NCI-H510A treated with DMSO at 0.1 percent for 48 hours (cell line): ENCODE data around the gene MAP1LC3A.
"Not testable (repeated sequence)": the region's sequence is repeated elsewhere in the genome, so short reads cannot be mapped to it uniquely, and the experiment has no call there.

ENCODE experiments used
- DNase-seq: peaks from one replicate; lab custom pipeline; 2025; lab: John Stamatoyannopoulos, UW

Gene MAP1LC3A

GRCh38 chr20:34558320-34559218 is at the start of gene MAP1LC3A:
Gene MAP1LC3A, plus strand, starts transcription at chr20:34558718. Its CDS starts 151 bp downstream, at chr20:34558869.
- no peak for DNase-seq

DNA sequence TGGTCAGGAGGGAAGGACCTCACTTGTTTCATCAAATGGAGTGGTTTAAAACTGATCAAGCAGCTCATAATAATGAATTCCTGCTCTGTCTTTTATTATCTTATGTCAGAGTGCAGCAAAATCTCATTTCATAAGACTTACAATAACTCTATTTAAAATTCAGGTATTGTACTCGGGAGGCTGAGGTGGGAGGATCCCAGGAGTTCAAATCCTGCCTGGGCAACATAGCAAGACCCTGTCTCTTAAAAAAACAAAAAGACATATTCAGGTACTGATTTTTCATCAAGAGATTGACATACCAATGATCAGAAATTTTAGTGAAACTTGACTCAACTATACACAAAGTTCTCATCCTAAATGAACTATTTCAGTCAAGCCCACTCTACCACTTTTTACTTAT is 47.9 kb upstream of the MAP1LC3A start:
- DNase-seq: no peak

- no peak for DNase-seq
Observed at GRCh38 chr20:34511891-34512265, 46.6 kb upstream of the MAP1LC3A start.

DNA sequence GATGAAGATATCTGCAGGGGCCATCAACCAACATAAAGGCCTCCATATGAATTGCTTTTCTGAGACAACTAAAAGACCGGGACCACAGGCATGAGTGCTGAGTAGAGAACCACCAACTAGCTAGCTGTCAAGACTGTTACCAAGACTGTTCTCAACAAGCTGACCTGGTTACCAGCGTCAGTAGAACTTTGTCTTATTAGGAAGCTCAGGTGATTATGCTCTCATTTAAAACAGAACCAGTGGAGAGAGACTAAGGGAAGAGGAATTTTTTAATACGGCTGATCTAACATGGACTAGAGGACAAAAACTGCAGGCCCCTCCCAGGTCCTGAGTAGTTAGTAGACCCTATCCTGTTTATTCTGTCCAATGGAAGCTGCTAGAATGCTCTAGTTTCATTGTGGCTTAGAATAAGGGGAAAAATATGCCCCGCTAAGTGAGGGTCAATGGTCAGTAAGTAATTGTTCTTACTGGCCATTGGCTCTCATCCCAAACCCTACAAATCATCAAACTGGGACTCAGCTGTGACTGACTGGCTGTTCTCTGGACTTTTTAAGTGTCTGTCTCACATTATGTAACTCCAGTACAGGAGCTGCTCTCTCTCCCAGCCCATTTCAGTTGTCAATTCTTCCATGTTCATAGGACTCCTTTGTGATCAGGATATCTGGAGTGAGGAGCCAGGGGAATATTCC is 46.1 kb upstream of the MAP1LC3A start:
- no peak for DNase-seq

DNA sequence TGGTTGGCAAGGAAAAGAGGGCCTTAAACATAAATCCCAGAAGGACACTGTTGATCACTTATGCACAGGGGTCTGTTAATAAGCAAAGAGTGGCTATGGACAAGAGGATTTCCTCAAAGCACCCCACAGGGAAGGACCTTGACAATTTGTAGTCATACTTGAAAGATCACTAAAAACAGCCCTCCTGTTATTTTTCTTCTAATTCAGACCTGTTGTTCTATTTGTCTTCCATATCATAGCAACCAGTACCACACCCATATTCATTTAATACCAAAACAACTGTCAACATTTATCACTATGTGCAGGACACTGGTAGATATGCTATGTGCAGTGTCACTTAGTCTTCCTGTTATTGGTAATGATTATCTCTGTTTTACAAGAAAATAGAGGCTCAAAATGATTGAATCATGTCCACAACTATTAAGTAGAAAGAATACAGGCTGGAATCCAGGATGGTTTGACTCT is 45.5 kb upstream of the MAP1LC3A start:
- DNase-seq: no peak

GRCh38 chr20:34514034-34514433 is 44.5 kb upstream of the MAP1LC3A start:
- DNase-seq: not testable (repeated sequence)

DNA sequence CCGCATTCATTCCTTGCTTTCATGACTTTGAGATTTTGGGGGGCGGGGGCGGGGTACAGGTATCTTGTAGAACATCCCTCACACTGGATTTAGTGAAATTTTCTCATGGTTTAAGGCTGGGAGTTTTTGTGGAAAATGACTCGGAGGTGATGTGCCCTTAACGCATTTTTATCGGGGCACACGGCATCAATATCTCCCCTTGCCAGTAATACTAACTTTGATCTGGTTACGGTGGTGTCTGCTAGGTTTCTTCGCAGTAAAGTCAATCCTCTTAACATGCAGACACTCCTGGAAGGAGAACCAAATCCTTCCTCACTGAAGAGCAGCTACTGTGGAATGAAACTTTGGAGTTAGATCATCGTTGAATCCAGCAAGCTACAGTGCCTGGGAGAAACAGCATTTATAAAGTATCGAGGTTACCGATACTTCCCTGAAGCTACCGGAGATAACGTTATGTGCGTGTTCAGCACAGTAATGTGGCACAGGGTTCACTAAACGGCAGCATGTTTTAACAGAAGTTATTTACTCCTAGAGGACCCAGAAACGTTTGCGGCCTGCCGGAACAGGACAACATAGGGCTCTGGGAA is 43.5 kb upstream of the MAP1LC3A start:
- DNase-seq: no peak

- peak; percentile 83 for DNase-seq
Observed at GRCh38 chr20:34515484-34516246, 42.9 kb upstream of the MAP1LC3A start.

DNA sequence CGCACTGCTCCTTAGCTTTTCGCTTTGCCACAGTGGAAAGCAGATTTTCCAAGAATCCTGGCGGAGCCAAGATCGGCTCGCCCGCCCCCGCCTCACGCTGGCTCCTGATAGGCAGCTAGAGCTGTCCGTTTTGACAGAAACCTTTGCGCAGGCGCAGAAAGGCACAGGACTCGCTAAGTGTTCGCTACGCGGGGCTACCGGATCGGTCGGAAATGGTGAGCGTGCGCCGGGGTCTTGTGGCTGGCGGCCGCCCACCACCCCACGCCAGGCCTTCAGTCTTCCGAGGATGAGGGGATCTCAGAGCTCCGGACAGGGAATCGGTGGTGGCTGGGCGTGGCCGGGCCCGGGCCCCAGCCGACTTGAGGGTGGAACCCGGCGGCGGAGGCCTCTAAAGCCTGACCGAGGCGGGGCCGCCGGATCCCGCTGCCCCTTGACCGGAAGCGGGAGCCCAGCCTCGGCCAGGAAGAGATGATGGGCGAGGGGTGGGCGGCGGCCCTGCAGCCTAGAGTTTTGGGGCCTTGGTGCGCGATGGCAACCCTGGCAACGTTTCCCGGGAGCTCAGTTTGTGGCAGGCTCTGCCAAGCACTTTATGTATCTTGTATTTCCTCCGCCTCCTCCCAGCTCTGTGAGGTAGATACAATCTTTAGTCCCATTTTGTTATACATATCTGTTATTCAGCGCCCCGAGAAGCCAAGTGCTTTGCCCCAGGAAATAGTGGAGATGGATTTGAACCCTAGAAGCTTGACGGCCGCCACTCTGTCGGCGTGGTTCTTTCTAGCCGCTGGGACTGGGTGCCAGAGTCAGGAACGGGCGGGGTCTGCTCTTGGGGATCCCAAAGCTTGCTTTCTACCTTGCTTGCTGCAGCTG is 42.0 kb upstream of the MAP1LC3A start, which contains the start of gene DYNLRB1:
Gene DYNLRB1 (plus strand): TSS at position 176 of the 867 bp plus-strand sequence. CDS start 37 bp downstream, at position 213.
- peak; percentile 94 for DNase-seq

DNA sequence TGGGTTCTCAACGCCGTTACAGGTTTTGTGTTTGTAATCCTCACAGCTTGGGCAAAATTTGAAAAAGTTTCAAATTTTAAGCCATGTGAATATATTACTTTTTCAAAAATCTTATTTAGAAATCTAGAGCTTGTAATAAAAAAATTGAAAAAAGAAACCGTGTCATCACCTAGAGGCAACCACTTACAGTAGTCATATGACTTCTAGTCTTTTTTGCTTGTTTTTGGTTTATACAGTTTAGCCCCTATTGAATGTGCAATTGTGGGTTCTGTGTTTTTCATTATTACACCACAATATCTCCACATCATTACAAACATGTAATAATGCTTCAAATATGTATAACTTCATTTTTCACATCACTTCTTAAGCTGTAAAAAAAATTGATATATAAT is 41.4 kb upstream of the MAP1LC3A start:
- DNase-seq: no peak

- not testable (repeated sequence) for DNase-seq
Observed at GRCh38 chr20:34518863-34519262, 39.7 kb upstream of the MAP1LC3A start.

DNA sequence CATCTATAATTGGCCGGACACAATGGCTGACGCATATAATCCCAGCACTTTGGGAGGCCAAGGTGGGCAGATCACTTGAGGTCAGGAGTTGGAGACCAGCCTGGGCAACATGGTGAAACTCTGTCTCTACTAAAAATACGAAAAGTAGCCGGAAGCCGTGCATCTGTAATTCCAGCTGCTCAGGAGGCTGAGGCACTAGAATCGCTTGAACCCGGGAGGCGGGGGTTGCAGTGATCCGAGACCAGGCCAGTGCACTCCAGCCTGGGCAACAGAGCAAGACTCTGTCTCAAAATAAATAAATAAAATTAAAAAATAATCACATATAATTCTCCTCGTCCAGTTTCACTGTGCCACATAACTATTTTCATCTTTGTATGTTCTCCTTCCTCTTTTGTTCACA is 38.7 kb upstream of the MAP1LC3A start:
- DNase-seq: not testable (repeated sequence)

DNA sequence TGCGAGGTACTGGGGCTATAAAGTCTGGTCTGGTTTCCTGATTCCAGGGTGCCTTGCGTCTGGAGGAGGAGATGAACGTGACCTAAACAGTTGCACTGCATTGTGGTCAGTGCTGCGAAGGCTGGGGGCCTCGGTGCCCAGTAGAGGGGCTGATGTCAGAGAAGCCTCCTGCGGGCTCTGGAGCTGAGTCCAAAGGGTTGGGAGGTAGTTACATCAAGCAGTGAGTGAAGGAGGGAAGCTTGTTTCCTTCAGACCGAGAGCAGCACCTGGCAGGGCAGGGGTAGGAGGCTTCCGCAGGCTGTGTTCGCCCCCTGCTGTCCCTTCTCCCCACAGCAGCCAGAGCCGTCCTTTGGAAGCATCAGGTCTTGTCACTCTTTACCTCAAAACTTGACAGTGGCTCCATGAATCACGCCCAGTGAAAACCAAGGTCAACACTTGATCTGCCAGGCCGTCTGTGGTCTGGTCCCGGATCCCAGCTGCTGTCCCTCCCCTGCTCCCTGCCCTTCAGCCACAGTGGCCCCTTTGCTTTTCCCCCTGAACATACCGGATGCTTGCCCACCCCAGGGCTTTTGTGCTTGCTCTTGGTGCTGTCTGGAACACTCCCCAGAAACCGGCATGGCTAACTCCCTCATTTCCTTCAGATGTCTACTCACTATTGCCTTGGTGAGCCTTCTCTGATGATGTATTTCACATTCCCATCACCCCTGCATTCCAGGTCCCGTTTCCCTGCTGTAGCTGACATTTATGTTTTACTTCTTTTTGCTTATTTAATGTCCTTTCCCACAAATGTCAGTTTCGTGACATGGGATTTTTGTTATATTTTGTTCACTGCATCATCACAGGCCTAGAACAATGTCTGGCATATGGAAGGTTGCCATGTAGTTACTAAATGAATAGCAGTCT is 35.3 kb upstream of the MAP1LC3A start:
- DNase-seq: peak; percentile 48

DNA sequence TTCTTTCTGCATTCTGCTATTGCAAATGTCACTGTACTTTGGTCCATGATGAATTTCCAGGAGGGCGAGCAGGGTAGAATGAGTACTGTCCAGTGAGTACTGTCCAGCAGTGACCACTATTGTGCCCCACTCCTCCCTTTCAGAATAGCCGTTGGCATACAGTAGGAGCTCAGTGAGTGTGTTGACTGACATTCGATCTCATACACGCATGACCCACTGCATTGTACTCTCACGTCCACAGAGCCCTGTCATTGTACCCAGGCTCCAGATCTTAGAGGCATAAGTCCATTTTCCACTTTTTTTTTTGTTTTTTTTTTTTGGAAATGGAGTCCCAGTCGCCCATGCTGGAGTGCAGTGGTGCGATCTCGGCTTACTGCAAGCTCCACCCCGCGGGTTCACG is 34.1 kb upstream of the MAP1LC3A start:
- DNase-seq: no peak

GRCh38 chr20:34525342-34525708 is 33.2 kb upstream of the MAP1LC3A start:
- DNase-seq: no peak

DNA sequence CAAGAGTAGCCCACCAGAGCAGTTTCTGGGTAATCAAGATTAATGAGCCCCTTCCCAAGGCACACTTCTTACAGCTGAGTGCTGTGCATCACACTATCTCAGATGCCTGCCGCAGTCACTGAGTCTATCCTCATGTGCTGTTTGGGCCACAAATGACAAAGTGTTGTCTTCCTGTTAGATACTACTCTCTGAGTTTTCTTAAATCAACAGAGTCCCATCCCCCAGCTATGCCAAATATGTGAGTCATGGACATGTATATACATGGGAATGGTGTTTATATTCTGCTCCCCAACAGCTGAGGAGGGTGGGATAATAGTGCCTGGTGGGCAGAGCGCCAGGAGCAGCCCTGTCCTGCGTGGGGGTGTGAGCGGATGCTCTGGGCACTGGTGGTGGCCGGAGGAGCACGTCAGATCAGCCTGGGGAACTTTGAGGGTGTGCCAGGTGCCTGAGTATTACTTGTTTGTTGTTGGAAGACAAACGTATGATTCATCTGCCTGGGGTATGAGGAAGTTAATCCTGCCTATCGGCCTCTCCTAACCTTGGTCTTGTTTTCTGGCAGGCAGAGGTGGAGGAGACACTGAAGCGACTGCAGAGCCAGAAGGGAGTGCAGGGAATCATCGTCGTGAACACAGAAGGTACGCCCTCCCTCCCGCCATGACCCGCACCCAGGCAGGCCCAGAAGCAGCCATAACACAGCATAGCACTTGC is 32.7 kb upstream of the MAP1LC3A start:
- DNase-seq: peak; percentile 22

DNA sequence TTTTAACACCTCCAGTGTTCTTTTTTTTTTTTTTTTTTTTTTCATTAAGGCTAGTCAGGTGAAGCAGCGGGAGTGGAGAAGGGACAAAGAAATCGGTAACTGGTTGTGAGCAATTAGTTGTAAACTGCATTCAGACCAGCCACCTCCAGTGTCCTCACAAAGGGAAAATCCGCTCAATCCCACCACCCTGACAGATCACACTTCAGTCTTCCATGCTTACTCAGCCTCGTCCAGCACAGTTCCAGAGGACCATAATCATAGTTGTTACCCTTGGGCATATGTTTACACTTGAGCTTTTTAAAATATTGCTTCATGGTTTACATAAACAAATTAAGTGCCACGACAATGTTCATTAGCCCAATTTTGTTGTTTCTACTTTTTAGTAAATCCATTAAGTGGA is 32.1 kb upstream of the MAP1LC3A start:
- no peak for DNase-seq

DNA sequence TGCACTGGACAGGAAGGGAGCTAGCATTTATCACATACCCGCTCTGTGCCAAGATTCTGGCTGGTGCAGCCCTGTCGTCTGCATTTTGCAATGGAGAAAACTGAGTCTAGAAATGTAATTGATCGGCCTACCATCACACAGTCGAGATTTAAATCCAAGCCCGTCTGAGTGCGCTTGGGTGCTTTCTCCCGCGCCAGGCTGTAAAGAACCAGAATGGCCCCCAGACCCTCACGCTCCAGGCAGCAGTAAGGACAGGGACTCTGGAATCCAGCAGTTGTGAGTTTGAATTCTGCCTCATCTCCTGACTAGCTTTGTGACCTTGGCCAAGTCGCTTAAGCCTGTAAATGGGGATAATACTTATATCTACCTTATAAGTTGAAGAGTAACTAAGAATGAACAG is 31.5 kb upstream of the MAP1LC3A start:
- no peak for DNase-seq

GRCh38 chr20:34528921-34529297 is 29.6 kb upstream of the MAP1LC3A start:
- no peak for DNase-seq
